Skeletal muscle satellite cell (primary cell): Measurements from ENCODE around the gene FOSL1.

ENCODE experiments used
- H3K27me3 ChIP-seq: 2 replicates; pipeline ENCODE4 v1.7.0; 2013; ENCODE audit warnings: low read length; ENCODE audit not compliant: control insufficient read depth, insufficient read depth
- H3K36me3 ChIP-seq: 2 replicates; pipeline ENCODE4 v1.7.0; 2013; ENCODE audit warnings: mild to moderate bottlenecking, control low read depth, low read length; ENCODE audit not compliant: insufficient read depth
- H3K4me1 ChIP-seq: 2 replicates; pipeline ENCODE4 v1.7.0; 2013; ENCODE audit warnings: low read length; ENCODE audit not compliant: control insufficient read depth, insufficient read depth
- H3K4me2 ChIP-seq: 2 replicates; pipeline ENCODE4 v1.7.0; 2013; ENCODE audit warnings: mild to moderate bottlenecking, low read length
- H3K4me3 ChIP-seq: 2 replicates; pipeline ENCODE4 v1.7.0; 2013; ENCODE audit warnings: low read length
- H3K9ac ChIP-seq: 2 replicates; pipeline ENCODE4 v1.7.0; 2013; ENCODE audit warnings: mild to moderate bottlenecking, low read depth, low read length, moderate library complexity
- H3K9me3 ChIP-seq: replicated peaks from 2 replicates; pipeline ENCODE4 v1.7.0; 2013; ENCODE audit warnings: mild to moderate bottlenecking, control low read depth, low read length

Gene FOSL1

DNA sequence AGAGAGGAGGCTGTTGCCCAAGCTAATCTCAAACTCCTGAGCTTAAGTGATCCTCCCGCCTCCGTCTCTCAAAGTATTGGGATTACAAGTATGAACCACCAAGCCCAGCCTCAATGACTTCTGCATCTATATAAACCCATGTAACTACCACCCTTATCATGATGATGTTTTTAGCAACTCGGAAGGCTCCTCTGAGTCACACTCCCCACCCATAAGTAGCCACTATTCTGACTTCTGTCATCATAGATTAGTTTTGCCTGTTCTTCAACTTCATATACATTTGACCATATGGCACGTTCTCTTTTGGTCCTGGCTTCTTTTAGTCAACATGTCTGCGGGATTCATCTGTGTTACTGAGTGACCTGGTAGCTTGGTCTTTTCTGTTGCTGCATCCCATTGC lies 6.4 kb upstream of the FOSL1 start:
- Histone ChIP-seq H3K9ac (no peak overlapping the region), H3K4me1 (peaks cover 53% of the 10 kb centered on the region), H3K27me3 (no peaks in the 10 kb centered on the region), H3K9me3 (no peaks in the 10 kb centered on the region), H3K4me3 (no peak overlapping the region), H3K36me3 (no peaks in the 10 kb centered on the region), H3K4me2 (no peak overlapping the region)

DNA sequence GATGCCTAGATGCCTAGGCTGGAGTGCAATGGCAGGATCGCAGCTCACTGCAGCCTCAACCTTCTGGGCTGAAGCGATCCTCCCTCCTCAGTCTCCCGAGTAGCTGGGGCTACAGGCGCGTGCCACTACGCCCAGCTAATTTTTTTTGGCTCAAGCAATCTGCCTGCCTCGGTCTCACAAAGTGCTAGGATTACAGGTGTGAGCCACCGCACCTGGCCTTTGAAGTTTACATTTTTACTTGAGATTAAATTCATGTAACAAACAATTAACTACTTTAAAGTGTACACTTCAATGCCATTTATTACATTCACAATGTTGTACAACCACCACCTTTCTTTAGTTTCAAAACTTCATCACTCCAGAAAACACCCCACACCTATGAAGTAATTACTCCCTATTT lies 3.5 kb upstream of the FOSL1 start:
- H3K27me3 ChIP-seq: no peaks in the 10 kb centered on the region
- no peaks in the 10 kb centered on the region for H3K9me3 ChIP-seq
- H3K4me3 ChIP-seq: peak overlapping the region; percentile 50
- H3K4me2 ChIP-seq: peak overlapping the region; percentile 77
- peak overlapping the region; percentile 65 for H3K9ac ChIP-seq
- peaks cover 10% of the 10 kb centered on the region for H3K36me3 ChIP-seq
- H3K4me1 ChIP-seq: peaks cover 48% of the 10 kb centered on the region

DNA sequence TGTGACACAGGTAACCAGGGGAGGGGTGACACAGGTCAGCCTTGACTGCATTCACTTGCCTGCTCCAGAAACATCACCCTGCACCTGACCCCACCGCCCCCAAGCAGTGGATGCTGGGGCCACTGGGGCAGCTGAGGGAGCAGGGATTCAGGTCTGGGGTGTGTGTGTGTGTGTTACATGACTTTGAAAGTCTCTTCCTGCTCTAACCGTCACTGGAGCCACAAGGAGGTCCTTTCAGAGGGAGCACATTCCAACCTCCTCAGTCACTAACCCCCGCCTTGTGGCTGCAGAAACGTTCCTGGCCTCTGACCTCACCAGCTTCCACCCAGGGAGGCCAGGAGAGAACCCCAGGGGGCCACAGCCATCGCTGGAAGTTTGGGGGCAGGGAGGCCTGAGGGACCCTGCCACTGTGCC lies 2.9 kb upstream of the FOSL1 start:
- no peaks in the 10 kb centered on the region for H3K9me3 ChIP-seq
- H3K9ac ChIP-seq: peak overlapping the region; percentile 75
- peak overlapping the region; percentile 53 for H3K4me3 ChIP-seq
- H3K27me3 ChIP-seq: no peaks in the 10 kb centered on the region
- peaks cover 16% of the 10 kb centered on the region for H3K36me3 ChIP-seq
- H3K4me2 ChIP-seq: peak overlapping the region; percentile 77
- H3K4me1 ChIP-seq: peaks cover 48% of the 10 kb centered on the region

DNA sequence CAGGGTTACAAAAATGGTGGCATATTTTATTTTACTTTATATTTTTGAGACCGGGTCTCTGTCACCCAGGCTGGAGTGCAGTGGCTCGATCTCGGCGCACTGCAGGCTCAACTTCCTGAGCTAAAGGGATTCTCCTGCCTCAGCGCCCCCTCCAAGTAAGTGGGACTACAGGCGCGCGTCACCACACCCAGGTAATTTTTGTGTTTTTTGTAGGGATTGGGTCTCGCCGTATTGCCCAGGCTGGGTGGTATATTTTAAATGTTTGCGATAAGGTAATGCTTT lies 652 bp upstream of the FOSL1 start:
- peak overlapping the region; percentile 86 for H3K4me3 ChIP-seq
- no peaks in the 10 kb centered on the region for H3K27me3 ChIP-seq
- H3K4me2 ChIP-seq: peak overlapping the region; percentile 69
- peaks cover 55% of the 10 kb centered on the region for H3K4me1 ChIP-seq
- H3K36me3 ChIP-seq: peaks cover 34% of the 10 kb centered on the region
- H3K9ac ChIP-seq: peak overlapping the region; percentile 96
- no peaks in the 10 kb centered on the region for H3K9me3 ChIP-seq

DNA sequence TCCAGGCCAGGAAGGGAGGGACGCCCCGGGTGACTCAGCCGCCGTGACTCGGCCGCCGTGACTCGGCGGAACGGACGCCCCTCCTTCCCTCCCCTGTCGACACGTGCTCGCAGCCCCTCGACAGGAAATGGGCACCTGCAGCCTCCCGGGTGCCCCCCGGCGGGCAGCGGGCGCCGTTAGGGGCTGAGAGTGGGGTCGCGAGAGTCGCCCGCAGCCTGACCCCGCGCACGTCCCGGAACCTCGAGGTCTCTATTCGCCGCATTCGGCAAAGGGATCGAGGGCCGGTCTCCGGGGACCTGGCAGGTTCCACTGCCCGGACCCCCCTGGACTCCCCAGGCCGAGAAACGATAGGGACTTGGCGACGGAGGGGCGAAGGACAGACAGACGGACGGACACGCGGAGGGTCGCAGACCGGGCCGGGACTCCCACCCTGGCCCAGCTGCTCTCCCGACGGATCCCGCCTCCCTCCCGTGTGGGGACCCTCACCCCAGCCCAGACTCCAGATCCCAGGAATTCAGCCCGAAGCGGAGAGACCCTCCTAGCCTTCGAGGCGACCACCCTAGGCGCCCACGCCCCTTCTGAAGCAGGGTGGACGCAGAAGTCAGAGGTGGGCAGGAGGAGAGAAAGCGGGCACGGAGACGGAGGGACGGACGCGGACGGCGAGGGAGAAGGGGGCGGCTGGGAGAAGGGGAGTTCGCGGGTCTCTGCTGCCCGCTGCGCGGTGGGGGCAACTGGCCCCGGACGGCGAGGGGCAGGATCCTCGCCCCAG lies 648 bp downstream of the FOSL1 start:
- Histone ChIP-seq H3K4me2 (peak overlapping the region; percentile 82), H3K27me3 (no peaks in the 10 kb centered on the region), H3K9ac (peak overlapping the region; percentile 96), H3K9me3 (no peaks in the 10 kb centered on the region), H3K36me3 (peaks cover 41% of the 10 kb centered on the region), H3K4me1 (peaks cover 63% of the 10 kb centered on the region), H3K4me3 (peak overlapping the region; percentile 86)

DNA sequence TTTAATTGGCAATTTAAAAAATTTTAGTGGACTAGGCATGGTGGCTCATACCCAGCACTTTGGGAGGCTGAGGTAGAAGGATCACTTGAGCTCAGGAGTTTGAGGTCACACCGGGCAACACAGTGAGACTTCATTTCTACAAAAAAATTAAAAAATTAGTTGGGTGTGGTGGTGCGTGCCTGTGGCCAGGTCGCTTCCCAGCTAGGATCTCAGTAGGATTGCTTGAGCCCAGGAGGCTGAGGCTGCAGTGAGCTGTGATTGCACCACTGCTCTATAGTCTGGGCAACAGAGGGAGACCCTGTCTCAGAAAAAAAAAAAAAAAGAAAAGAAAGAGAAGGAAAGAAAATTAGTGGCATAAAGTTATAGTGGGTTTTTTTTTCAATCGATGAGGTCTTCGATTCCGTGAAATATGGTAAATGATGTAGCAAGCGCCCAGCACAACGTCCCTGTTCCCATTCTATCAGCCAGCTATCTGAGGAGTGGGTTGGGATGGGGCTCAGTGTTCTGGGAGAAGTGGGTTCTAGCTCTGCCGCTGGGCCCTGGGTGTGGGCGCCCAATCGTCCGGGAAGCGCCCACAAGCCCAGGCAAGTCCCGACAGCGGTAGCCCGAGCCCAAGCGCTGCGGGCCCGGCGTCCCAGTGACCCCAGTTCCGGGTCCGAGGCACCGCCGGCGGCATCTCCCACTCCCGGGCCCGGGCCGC lies 1.4 kb downstream of the FOSL1 start:
- Histone ChIP-seq H3K27me3 (no peaks in the 10 kb centered on the region), H3K9ac (peak overlapping the region; percentile 96), H3K9me3 (no peaks in the 10 kb centered on the region), H3K36me3 (peaks cover 47% of the 10 kb centered on the region), H3K4me3 (peak overlapping the region; percentile 86), H3K4me1 (peaks cover 67% of the 10 kb centered on the region), H3K4me2 (peak overlapping the region; percentile 82)

DNA sequence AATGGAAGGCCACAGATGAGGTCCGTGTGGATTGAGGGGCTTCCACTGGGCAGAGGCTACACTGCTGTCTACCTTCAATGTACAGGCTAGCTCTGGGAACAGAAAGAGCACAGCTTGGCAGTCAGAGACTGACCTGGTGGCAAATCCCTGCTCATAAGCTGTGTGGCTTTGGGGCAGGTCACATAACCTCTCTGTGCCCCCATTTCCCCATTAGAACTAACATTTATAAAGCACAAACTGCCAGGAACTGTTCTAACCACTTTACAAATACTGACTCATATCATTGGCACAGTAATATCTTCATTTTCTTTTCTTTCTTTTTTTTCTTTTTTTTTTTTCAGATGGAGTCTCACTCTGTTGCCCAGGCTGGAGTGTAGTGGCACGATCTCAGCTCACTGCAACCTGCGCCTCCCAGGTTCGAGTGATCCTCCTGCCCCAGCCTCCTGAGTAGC lies 3.1 kb downstream of the FOSL1 start:
- peak overlapping the region; percentile 86 for H3K4me3 ChIP-seq
- H3K27me3 ChIP-seq: no peaks in the 10 kb centered on the region
- H3K9me3 ChIP-seq: no peaks in the 10 kb centered on the region
- peaks cover 65% of the 10 kb centered on the region for H3K4me1 ChIP-seq
- H3K4me2 ChIP-seq: peak overlapping the region; percentile 82
- H3K36me3 ChIP-seq: peaks cover 63% of the 10 kb centered on the region
- H3K9ac ChIP-seq: peak overlapping the region; percentile 96

DNA sequence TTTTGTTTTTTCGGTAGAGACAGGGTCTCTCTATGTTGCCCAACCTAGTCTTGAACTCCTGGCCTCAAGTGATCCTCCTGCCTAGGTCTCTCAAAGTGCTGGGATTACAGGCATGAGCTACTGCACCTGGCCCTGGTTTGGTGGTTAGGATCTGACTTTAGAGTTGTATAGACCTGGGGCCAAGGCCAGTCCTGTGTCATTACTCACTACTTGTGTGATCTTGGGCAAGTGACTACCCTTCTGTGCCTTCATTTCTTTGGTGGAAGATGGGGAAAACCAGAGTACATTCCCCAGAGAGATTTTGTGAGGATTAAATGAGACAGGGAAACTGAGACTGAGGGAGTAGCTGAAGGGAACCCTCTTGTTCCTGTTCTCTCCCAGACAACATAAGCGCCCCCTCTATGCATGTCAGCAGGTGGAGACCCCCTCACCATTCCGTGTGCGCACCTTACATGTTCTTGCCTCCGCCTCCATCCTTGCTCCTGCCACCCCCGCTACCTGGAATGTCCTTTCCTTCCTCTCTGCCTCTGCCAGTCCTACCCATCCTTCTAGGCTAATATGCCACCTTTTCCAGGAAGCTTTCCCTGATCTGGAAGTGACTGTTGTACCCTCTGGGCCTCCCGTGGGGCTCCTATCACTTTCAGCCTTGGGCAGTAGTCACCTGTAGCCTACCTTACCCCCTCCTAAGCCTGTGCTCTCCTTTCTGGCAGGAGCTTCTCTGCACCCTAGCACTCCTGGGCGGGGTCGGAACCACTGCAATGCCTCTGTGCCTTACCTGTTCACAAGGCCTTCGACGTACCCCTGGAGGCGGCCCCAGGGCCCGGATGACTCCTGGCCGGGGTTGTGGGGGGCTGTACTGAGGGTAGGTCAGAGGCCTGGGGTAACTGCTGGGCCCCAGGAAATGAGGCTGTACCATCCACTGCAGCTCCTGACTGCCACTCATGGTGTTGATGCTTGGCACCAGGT lies 3.9 kb downstream of the FOSL1 start:
- H3K4me1 ChIP-seq: peaks cover 65% of the 10 kb centered on the region

DNA sequence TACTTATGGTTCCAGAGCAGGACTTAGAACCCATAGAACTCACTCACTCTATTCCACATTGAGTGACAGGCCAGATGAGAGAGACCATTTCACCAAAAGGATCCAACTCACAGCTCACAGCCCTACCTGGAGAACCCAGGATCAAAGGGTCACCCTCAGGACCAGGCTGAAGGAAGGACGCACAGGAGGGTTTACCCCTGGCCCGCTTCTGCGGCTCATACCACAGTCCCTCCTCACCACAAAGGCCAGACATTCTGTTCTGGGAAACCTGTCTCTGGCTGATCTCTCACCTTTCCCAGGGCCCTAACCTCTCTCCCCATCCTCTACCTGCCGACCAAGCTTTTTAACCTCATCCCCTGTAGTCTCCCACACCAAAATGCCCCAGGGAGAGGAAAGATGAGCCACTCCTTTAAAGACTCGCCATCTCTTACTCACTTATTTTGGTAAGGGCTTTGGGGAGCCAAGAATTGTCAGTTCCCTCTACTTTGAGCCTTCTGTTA lies 4.7 kb downstream of the FOSL1 start:
- Histone ChIP-seq H3K9me3 (no peaks in the 10 kb centered on the region), H3K36me3 (peaks cover 74% of the 10 kb centered on the region), H3K4me1 (peaks cover 60% of the 10 kb centered on the region), H3K4me3 (peak overlapping the region; percentile 86), H3K4me2 (peak overlapping the region; percentile 82), H3K27me3 (no peaks in the 10 kb centered on the region), H3K9ac (peak overlapping the region; percentile 96)

More for the DNA sequence above, 3.9 kb downstream of the FOSL1 start:
- peak overlapping the region; percentile 86 for H3K4me3 ChIP-seq
- H3K9ac ChIP-seq: peak overlapping the region; percentile 96
- no peaks in the 10 kb centered on the region for H3K27me3 ChIP-seq
- peaks cover 70% of the 10 kb centered on the region for H3K36me3 ChIP-seq
- no peaks in the 10 kb centered on the region for H3K9me3 ChIP-seq
- peak overlapping the region; percentile 82 for H3K4me2 ChIP-seq

DNA sequence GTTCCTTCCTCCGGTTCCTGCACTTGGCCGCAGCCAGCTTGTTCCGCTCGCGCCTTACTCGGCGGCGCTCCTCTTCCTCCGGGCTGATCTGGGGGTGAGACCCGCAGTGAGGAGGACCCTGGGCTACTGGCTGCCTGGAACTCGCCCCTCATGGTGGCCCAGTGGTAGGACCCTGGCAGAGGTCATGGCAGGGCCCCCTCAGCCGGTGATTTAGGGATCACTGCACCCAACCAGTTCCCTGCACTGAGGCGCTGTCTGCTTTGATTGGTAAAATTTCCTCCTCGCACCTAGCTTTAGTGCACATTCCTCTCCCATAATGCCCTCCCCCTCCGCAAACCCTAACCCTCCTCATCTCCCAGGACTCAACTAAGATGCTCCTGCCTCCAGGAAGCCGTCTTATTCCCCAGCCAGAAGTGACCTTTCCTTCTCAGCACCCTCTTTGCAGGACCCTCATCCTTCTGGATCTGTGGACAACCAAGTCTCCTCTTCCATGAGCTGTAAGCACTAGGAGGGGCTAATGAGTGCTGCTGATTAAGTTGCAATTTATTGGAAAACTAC lies 6.1 kb downstream of the FOSL1 start:
- no peaks in the 10 kb centered on the region for H3K27me3 ChIP-seq
- no peaks in the 10 kb centered on the region for H3K9me3 ChIP-seq
- peak overlapping the region; percentile 55 for H3K4me3 ChIP-seq
- peaks cover 71% of the 10 kb centered on the region for H3K4me1 ChIP-seq
- H3K36me3 ChIP-seq: peaks cover 68% of the 10 kb centered on the region
- H3K9ac ChIP-seq: peak overlapping the region; percentile 39
- H3K4me2 ChIP-seq: peak overlapping the region; percentile 89
